DND-41 (cell line): ENCODE measurements around the gene KNDC1.

Experiments used
- EZH2 ChIP-seq: IDR thresholded peaks from 3 replicates; pipeline ENCODE4 v1.6.1; 2012; ENCODE audit warnings: borderline replicate concordance, low read depth, mild to moderate bottlenecking, moderate library complexity, low read length, inconsistent platforms; ENCODE audit not compliant: severe bottlenecking
- TF ChIP-seq, protein P1 (sequence below): IDR thresholded peaks from 2 replicates; pipeline ENCODE4 v1.5.1; 2012; ENCODE audit warnings: borderline replicate concordance, low read length, moderate library complexity, mild to moderate bottlenecking; ENCODE audit not compliant: poor library complexity, severe bottlenecking; ENCODE audit errors: extremely low read depth

DNA sequence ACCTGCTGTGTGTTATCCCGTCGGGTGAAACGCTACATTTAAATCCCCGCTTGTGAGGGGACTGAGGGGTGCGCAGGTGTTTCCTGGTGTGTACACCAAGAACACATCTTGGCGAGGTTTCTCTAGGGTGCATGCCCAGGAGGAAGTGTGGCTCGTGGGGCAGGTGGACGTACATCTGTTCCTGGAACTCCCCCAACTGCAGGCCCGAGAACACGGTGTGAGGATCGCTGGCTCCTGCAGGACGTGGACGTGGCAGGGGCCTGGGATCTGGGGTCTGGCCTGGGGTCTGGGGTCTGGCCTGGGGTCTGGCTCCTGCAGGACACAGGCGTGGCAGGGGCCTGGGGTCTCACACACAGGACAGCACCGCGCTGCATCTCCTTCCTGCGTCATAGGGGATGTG lies 10.1 kb downstream of the KNDC1 start:
- TF ChIP-seq, protein P1, sequence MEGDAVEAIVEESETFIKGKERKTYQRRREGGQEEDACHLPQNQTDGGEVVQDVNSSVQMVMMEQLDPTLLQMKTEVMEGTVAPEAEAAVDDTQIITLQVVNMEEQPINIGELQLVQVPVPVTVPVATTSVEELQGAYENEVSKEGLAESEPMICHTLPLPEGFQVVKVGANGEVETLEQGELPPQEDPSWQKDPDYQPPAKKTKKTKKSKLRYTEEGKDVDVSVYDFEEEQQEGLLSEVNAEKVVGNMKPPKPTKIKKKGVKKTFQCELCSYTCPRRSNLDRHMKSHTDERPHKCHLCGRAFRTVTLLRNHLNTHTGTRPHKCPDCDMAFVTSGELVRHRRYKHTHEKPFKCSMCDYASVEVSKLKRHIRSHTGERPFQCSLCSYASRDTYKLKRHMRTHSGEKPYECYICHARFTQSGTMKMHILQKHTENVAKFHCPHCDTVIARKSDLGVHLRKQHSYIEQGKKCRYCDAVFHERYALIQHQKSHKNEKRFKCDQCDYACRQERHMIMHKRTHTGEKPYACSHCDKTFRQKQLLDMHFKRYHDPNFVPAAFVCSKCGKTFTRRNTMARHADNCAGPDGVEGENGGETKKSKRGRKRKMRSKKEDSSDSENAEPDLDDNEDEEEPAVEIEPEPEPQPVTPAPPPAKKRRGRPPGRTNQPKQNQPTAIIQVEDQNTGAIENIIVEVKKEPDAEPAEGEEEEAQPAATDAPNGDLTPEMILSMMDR, result no peak
- no peak for TF ChIP-seq EZH2
